Cerebellar nuclear complex (tissue), 1 donor: ENCODE measurements around the gene UBE2E2.
"Not testable (repeated sequence)": the region's sequence is repeated elsewhere in the genome, so short reads cannot be mapped to it uniquely, and the experiment has no call there.

Source experiments
- DNase-seq, 2 experiments: peaks; one replicate each; lab custom pipeline; 2025; lab: John Stamatoyannopoulos, UW

The UBE2E2 gene

DNA sequence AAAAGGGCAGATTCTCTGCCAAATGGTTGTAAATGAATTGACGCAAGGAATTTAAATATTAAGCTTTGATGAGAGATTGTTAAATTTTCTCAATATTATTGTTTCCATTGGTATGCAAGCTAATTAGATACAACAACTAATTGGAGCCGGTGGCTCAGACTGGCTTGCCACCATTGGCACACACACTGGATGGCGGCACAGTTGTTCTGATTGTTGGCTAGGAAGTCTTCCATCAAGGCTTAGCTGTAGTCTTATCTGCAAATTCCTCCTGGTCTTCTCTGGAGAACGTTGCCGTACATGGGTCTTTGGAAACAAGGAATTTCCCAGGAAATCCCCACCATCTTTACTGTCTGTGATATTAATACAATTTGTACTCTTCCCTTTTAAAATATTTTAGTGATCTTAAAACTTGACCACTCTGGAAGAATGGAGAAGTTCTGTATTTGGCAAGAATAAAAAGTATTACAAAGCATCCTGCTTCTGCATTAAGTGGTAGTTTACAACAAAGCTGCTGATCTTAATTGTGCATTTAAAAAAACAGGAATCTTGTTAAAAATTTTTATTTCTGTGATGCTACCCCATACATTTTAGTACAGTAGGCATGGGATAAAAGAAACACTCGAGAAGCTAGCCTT lies 126.5 kb downstream of the UBE2E2 start:
- DNase-seq = no peak

DNA sequence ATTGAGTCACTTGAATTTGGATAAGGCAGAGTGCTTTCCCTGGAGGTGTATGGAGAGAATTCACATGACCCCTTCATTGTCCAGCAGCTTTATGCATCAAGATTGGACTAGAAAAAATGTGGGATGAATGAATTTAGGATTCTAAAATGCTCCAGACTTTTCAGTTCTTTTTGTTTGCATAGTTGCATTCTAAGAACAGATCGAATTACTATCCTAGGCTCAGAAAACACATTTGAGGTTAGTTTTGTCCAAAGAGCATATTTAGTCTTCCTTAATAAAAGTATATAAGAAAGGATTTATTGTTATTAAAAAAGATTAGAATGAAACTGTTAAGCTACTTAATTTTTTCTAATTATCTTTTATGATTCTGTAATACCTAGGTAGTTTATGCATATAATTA lies 127.4 kb downstream of the UBE2E2 start:
- DNase-seq = no peak

DNA sequence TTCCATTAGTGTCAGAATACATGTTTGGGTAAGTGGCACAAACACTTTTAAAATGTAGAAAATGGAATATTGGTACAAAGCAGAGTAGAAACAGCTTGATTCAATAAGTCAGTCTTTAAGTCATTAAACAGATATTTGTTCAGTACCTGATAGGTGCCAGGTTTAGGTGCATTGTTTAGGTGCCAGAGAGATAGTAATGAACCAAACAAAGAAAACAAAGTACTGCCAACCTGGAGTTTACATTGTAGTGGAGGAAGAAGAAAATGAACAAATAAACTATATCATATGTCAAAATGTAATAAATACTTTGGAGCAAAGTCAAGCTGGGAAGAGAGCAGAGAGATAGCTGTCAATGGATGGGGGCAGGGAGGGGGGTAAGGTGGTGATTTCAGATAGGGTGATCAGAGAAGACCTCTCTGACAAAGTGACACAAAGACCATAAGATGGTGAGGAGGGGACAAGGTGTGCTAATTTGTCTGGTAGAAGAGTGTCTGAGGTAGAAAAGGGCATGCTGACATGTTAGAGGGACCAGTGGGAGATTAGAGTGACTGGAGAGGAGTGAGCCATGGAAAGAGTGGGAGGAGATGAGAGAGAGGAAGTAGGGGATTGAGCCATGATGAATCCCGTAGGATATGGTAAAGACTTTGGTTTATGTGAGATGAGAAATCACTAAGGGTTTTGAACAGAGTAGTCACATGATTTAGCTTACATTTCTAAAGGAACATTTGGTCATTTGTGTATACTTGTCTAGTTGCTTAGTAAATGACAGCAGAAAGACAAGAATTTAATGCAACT lies 128.2 kb downstream of the UBE2E2 start:
- no peak for DNase-seq

DNA sequence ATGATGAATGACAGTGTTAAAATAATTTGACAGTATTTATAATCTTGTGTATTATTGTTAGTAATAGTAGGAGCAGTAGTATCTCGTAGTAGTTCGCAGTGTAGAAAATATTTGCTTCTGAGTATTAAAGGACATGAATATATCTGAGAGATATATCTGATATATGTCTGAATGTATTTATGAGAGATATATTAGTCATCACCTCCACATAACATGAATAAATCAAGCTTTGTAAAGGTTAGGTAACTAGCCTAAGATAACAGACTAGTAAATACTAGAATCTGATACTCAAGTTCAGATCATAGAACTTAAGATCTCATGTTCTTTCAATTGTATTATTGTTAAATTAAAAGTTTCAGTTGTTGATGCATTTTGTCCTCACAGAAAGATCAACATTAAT lies 130.5 kb downstream of the UBE2E2 start:
- DNase-seq = no peak

DNA sequence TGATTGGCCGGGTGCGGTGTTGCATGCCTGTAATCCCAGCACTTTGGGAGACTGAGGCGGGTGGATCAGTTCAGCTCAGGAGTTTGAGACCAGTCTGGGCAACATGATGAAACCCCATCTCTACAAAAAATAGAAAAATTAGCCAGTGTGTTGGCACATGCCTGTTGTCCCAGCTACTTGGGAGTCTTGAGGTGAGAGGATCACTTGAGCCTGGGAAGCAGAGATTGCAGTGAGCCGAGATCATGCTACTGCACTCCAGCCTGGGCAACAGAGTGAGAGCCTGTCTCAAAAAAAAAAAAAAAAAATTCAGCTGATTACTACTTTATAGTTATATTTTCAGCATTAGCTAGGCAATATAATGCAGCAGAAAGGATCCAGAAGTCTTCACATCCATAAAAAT lies 133.7 kb downstream of the UBE2E2 start:
- not testable (repeated sequence) for DNase-seq

DNA sequence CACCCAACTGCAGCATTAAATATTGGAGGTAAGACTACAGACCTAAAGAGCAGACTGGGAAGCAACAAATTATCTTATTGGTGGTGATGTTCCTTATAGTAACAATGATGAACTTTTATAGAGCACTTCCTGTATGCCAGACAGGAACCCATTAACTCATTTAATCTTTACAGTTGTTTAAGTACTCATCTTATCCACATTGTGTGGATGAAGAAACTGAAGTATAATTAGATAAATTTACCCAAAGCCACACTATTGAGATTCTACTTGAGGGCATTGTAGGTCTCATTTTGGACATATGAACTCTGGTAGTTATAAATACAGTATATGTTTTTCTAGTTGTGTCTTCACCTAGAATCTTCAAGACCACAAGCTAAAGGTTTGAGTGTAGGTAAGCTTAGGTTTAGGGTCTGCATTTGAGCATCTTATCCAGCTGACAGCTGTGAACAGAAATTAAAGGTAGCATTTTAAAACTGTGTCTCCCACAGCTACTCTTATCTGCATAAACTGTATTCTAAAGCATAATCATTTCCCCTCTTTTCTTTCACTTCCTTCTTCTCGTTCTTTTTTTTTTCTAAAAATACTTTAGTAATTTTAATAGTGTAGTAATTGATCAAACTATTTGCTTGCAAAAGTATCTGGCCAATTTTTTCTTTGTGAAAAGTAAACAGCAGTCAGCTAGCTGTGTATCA lies 138.2 kb downstream of the UBE2E2 start:
- DNase-seq = no peak

DNA sequence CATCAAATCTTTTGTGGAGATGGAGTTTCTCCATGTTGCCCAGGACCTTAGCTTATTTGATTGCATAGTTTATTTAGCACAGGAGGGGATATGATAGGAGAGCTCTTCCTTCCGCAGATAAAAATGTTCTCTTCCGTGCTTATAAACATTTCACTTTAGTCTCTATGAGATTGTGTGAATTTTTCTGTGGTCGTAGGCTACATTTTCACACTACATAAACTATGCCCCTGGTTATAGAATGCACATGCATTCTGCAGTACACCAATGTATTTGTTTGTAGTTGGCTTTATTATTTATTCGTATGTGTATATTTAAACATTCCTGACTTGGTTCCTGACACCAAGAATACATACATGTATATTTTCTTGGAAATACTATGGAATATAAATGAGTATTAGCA lies 139.2 kb downstream of the UBE2E2 start:
- DNase-seq = no peak

DNA sequence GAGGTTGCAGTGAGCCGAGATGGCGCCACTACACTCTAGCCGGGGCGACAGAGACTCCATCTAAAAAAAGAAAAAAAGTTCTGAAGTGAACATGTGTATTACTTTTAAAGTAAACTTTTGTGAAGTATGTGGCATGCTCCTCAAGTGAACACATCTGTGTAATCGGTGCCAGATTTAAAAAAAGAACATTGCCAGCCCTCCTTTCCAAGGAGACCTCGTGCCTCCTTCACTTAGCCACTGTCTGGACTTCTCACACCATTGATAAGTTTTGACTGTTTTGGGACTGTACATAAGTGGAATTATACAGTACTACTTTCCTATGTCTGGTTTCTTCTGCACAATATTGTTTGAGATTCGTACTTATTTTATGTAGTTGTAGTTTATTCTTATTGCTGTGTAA lies 140.4 kb downstream of the UBE2E2 start:
- no peak for DNase-seq

DNA sequence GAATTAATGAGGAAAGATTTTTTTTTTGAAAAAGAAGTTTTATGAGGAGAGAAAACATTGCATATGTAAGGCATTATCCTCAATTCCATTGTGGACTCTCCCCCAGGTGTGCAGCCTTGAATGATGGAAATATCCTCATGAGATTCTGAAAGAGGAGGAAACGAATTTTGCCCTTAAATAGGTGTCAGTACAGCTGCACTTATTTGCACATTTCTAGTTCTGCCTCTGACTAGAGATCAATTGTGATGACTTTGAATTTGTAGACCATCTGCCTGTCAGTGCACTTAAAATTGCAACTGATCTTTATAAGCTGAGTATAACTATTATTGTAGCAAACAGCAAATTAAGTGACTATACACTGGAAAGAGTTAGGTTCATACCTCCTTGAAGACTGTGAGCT lies 141.8 kb downstream of the UBE2E2 start:
- DNase-seq = no peak

DNA sequence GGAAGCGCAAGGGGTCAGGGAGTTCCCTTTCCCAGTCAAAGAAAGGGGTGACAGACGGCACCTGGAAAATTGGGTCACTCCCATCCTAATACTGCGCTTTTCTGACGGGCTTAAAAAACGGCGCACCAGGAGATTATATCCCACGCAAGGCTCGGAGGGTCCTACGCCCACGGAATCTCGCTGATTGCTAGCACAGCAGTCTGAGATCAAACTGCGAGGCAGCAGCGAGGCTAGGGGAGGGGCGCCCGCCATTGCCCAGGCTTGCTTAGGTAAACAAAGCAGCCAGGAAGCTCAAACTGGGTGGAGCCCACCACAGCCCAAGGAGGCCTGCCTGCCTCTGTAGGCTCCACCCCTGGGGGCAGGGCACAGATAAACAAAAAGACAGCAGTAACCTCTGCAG lies 146.3 kb downstream of the UBE2E2 start:
- not testable (repeated sequence) for DNase-seq

DNA sequence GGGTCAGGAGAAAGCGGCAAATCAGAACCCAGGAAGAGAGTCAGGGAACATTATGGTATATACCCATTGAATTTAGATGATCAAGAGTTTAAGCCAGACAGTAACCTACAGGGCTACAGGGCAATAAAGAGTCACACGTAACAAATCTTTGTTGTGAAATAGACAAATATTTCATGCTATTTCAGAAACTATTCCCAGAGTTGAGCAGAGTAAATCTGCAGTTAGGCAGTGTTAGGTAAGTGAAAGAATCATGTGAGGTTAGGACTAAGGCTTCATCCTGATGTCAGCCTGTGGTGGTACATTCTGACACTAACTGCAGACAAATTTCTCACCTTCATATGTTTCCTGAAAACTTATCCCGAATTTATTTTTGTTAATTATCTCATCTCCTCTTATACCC lies 153.0 kb downstream of the UBE2E2 start:
- DNase-seq = no peak

DNA sequence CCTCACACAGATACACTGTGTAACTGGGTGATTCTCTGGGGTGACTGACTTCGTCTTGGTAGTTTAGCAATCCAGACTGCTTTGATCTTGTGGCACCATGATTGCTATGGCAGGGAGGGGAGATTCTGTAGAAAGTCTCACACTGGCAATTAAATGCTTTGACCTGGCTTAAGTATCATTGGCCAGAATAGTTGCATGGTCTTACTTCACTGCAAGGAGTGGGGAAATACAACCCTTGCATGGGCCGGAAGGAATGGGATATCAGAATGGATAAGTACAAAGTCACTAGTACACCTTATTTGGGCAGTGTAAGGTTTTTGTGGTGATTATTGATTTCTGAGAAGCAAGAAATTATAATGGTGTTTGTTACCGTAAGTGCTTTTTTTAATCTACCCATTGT lies 153.8 kb downstream of the UBE2E2 start:
- no peak for DNase-seq

DNA sequence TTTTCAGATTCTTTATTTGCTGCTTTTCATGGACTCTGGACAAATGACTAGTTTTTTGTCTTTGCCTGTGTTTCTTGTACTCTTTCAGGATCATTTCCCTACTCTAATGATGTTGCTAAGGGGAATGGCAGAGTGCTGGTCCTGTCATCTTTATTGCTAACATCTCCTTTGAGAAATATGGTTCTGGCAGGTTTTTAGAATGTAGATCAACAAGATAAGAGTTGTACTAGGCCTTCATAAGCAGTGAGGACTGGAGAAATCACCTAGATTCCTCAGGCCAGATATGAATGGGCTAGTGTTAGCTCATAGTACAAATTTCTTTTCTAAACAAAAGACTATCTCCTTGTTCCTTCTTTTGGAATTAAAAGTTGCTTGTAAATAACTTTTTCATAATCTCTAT lies 156.0 kb downstream of the UBE2E2 start:
- DNase-seq = no peak

DNA sequence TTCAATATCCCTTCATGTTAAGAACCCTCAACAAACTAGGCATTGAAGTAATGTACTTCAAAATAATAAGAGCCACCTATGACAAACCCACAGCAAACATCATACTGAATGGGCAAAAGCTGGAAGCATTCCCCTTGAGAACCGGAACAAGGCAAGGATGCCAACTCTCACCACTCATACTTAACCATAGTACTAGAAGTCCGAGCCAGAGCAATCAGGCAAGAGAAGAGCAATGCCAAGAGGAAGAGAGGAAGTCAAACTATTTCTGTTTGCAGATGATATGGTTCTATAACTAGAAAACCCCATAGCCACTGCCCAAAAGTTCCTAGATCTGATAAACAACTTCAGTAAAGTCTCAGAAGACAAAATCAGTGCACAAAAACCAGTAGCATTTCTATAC lies 161.9 kb downstream of the UBE2E2 start:
- DNase-seq = no peak

DNA sequence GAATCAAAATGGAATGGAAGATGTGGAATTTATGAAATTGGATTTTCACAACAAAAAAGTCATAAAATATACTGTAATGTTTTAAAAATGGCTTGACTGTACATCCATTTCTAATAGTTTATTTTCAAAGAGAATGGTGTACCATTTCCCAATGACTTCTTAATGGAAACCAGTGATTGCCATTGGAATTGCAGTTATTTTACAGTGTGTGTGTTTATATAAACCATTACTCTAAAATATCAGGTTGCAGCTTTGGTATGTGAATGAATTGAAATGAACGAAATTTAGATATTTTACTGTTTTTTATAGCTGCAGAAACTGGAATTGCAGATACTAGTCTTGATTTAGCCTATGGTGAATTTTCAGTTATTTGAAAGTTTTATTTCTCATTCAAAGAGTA lies 165.6 kb downstream of the UBE2E2 start:
- no peak for DNase-seq

DNA sequence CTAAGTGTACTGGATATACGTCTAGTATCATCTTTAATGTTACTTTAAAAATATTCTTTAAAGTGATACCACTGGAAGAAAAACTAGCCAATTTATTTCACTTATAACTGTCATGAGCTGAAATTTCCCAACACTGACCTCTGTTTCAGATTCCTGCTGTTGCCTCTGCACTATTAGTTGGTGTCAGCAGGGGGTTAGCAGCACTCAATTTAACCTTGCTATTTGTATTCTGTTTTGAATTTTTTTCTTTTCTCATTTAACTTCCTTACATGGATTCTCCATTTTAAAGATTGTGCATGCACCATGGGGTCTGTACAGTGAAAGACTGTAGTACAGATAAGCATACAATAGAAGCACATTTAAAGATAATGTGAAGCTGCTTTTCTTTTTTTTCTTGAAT lies 169.2 kb downstream of the UBE2E2 start:
- DNase-seq = no peak

DNA sequence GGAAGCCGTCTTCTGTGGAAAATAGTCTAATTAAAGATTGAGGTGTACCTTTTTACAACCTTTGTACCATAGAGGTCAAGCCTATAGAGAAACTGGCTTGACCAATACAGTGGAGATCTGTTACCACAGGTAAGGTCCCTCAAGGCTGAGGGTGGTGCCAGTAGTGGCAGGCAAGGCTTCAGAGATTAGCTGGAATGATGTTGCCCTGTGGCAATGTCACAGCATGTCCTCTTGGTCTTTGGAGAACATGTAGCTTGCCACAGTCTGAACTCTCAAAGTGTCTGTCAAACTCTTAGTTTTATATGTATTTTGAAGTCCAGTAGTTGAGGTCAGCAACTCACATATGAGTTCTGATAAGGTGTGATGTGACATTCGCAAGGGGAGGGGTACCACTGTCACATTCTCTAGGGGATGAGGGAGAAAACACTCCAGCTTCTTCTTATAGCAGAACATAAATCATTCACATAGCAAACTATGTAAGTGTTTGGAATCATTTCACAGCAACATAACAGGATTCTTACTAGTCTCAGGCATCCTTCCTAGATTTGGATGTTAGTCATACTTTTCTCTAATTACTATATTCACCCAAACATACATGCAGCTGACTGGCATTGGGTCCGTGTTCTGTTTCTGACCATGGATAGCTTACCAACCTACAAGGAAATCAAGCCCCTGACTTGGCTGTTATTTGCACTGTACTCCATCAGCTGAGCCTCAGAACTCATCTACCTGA lies 173.6 kb downstream of the UBE2E2 start:
- no peak for DNase-seq

DNA sequence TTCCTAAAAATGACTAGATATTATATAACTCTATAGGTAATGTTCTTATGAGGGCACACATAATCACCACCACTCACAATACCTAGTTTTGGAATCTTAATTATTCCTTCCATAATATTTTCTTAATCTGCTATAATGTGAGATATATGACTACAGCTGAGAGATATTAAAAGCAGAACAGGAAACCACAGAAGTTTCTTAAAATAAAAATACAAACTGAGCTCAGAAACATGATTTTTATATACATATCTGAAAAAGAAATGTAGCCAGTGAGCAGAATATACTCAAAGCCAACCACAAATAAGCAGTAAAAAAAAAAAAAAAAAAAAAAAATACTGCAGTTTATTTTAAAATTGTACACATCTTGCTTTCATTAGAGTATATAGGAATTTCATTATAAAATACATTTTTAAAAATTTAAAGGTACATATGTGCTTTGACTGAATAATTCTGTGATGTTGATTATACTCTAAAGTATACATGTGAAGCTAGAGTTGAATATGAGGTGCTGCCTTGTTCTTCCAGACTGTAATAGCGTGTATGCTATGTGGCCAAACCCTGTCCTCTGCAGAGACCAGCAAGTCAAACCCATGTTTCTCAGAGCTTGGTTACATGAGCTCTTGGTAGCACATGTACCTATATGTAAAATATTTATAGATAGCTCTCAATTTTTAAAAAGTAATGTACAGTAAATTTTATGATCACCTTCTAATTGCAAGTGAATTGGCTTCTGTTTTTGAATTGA lies 175.0 kb downstream of the UBE2E2 start:
- DNase-seq = no peak

DNA sequence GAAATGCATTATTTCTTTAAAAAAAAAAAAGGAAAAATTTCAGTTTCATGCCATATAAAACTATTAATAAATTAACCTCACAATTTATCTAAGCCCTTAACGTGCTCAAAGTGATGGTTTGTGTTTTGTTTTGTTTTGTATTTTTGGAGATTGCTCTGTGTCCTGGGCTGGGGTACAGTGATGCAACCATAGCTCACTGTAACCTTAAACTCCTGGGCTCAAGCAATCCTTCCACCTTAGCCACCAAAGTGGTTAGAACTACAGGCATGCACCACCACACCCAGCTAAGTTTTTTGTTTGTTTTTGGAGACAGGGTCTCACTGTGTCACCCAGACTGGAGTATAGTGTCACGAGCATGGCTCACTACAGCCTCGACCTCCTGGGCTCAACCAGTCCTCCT lies 180.7 kb downstream of the UBE2E2 start:
- no peak for DNase-seq

DNA sequence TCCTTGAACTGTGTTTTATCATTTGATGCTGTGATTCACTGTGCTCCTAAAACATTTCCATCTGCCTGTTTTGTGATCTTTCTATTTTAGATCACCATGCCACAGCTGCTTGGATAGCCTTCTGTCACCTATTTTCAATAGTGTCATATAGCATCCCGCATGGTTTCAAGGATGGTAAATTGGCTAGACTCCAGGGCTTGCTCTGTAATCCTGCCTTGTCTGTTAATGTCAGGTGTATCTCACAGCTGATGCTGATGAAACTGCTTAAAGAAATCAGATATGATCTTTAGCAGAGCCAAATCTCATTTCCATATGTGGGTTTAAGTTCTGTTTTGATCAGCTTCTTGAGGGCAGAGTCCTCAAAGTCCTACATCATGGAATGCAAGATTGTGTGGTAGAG lies 182.2 kb downstream of the UBE2E2 start:
- DNase-seq = no peak

DNA sequence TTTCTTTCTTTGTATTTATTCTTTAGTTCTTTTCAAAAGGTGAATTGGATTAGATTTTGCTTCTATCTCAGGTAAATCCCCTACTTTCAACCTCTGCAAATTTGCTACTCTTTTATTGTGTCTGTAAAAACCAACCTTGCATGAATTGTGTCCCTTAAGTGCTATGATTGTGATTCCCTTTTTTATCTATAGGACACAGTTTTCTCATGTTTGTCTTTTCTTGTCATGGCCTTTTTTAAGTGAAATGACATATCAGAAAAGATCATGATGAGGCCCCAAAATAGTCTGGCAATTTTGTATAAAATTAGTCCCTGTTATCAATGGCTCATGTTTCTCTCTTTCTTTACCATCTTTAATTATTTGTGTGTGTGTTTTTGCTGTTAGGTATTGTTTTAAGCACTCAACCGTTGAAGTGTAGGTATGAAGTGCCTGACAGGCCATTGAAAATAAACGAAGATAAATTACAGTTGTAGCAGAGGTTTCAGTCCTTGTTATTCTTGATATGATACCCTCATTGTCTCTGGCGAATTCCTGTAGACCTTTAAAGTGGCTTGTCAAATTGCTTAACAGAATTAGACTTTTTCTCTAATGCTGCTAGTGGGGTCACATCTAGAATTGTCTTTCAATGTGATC lies 184.3 kb downstream of the UBE2E2 start:
- no peak for DNase-seq
